Naive thymus-derived CD4-positive, alpha-beta T cell (primary cell): Measurements from ENCODE around the gene PPIB. TPM values are rescaled to one million over a fixed set of nuclear protein-coding genes. Genes with fewer than 3 reads are reported as not detected.

Experiments used
- ATAC-seq: fragments of 150-1000 bp; cut with Tn5 transposase; 2 replicates; pipeline ENCODE4 v1.10.0; 2021; ENCODE audit warnings: mild to moderate bottlenecking, moderate library complexity
- CTCF ChIA-PET: fragments of 350-600 bp; sonication (Branson Sonifier 250); formaldehyde crosslinking; loops from one replicate; lab custom pipeline; 2021; ENCODE audit warnings: antibody characterized with exemption; lab: Charles Lee
- POLR2A ChIA-PET: fragments of 350-600 bp; sonication (Branson Sonifier 250); formaldehyde crosslinking; loops from one replicate; lab custom pipeline; 2021; ENCODE audit warnings: antibody characterized with exemption, inconsistent platforms; lab: Charles Lee
- DNase-seq, 9 donors: peaks; one replicate each; pipeline versions ENCODE4 v3.0.0 to v3.0.0-alpha.2; 2020 to 2022; ENCODE audit warnings: mixed read lengths in 1 of 9
- H3K27ac ChIP-seq: one replicate; pipeline ENCODE4 v1.7.0; 2013; ENCODE audit warnings: mild to moderate bottlenecking, low read depth, low read length, moderate library complexity
- H3K27me3 ChIP-seq, 2 donors: one replicate each; pipeline ENCODE4 v1.7.0; 2013; ENCODE audit warnings: low read length in 2 of 2, mild to moderate bottlenecking in 2 of 2, moderate library complexity in 2 of 2; ENCODE audit not compliant: control insufficient read depth in 2 of 2, insufficient read depth in 2 of 2
- H3K36me3 ChIP-seq, 3 experiments: 1 replicate in 2 of 3; 2 replicates in 1 of 3; pipeline ENCODE4 v1.7.0; 2013; ENCODE audit warnings: low read length in 3 of 3, mild to moderate bottlenecking in 3 of 3, moderate library complexity in 1 of 3; ENCODE audit not compliant: insufficient read depth in 3 of 3, control insufficient read depth in 2 of 3
- H3K4me1 ChIP-seq, 2 donors: one replicate each; pipeline ENCODE4 v1.7.0; 2013; ENCODE audit warnings: low read length in 2 of 2, mild to moderate bottlenecking in 2 of 2, moderate library complexity in 1 of 2; ENCODE audit not compliant: control insufficient read depth in 2 of 2, insufficient read depth in 2 of 2
- H3K4me3 ChIP-seq: 2 replicates; pipeline ENCODE4 v1.7.0; 2013; ENCODE audit warnings: mild to moderate bottlenecking, low read length
- H3K9me3 ChIP-seq, 3 experiments: 1 replicate in 2 of 3; 2 replicates in 1 of 3; pipeline ENCODE4 v1.7.0; 2013; ENCODE audit warnings: low read length in 3 of 3; ENCODE audit not compliant: control insufficient read depth in 2 of 3
- H3K27ac Mint-ChIP-seq, 9 donors: one replicate each; pipeline ENCODE4 v1.8.0; 2020 to 2022; ENCODE audit warnings: mixed read lengths in 9 of 9, mild to moderate bottlenecking in 8 of 9, moderate library complexity in 5 of 9, inconsistent platforms in 2 of 9
- H3K27me3 Mint-ChIP-seq, 5 donors: one replicate each; pipeline ENCODE4 v1.8.0; 2021 to 2022; ENCODE audit warnings: mixed read lengths in 5 of 5, mild to moderate bottlenecking in 1 of 5
- H3K36me3 Mint-ChIP-seq, 5 donors: one replicate each; pipeline ENCODE4 v1.8.0; 2020 to 2022; ENCODE audit warnings: mixed read lengths in 5 of 5, mild to moderate bottlenecking in 3 of 5, inconsistent platforms in 1 of 5
- H3K4me1 Mint-ChIP-seq, 7 donors: one replicate each; pipeline ENCODE4 v1.8.0; 2020 to 2022; ENCODE audit warnings: mixed read lengths in 7 of 7, mild to moderate bottlenecking in 3 of 7, inconsistent platforms in 1 of 7
- H3K4me3 Mint-ChIP-seq, 10 donors: one replicate each; pipeline ENCODE4 v1.8.0; 2020 to 2022; ENCODE audit warnings: mild to moderate bottlenecking in 10 of 10, mixed read lengths in 10 of 10, moderate library complexity in 6 of 10, inconsistent platforms in 2 of 10
- H3K9me3 Mint-ChIP-seq, 11 donors: one replicate each; pipeline ENCODE4 v1.8.0; 2020 to 2022; ENCODE audit warnings: mixed read lengths in 11 of 11, mild to moderate bottlenecking in 4 of 11, inconsistent platforms in 1 of 11, moderate library complexity in 1 of 11
- intact Hi-C, 2 donors: fragments of 100-400 bp; cut with micrococcal nuclease; formaldehyde crosslinking; loops; one replicate each; pipeline ENCODE4 v1.15.1; 2023
- polyA plus RNA-seq, 2 donors: library from polyadenylated mRNA; unstranded; fragments of 300-500 nt; fragmentation: Illumina TruSeq; gene quantifications; one replicate each; pipeline ENCODE4 v1.2.3, GENCODE V29; 2021
- total RNA-seq, 6 experiments: library from RNA in 5 of 6; stranded (reverse) in 5 of 6; gene quantifications; 1 replicate in 5 of 6; 2 replicates in 1 of 6; pipeline ENCODE4 v1.2.3 and lab custom pipeline; 2021 to 2026

PPIB gene
- total and polyA plus RNA-seq, 7 experiments from 2014 or later, result 160 to 557 (median 190) TPM

- H3K9me3 Mint-ChIP-seq, result no peaks in the 10 kb centered on the region
- H3K4me3 Mint-ChIP-seq, result peak overlapping the region in 8 of 10 donors; percentile 9 to 62 (median 50)
- ATAC-seq, result no peak
- Histone ChIP-seq H3K4me3 (no peak overlapping the region), H3K9me3 (no peaks in the 10 kb centered on the region), H3K27me3 (peaks cover 0 to 4% of the 10 kb centered on the region in 2 donors), H3K27ac (no peak overlapping the region), H3K36me3 (peaks cover 0 to 9% (median 0%) of the 10 kb centered on the region in 3 experiments), H3K4me1 (peaks cover 8 to 21% of the 10 kb centered on the region in 2 donors)
- peaks cover 0 to 16% (median 8%) of the 10 kb centered on the region in 5 donors for H3K27me3 Mint-ChIP-seq
- intact Hi-C loops, result no loop called here
- peaks cover 17 to 37% (median 32%) of the 10 kb centered on the region in 7 donors for H3K4me1 Mint-ChIP-seq
- H3K27ac Mint-ChIP-seq, result peak overlapping the region in 5 of 9 donors; percentile 12 to 82 (median 66)
- H3K36me3 Mint-ChIP-seq, result peaks cover 0 to 9% (median 0%) of the 10 kb centered on the region in 5 donors
- POLR2A ChIA-PET, result interaction anchor here (6.0 kb wide), 1 partner anchor 13 kb away, joined by 55 read pairs; the partner anchor contains the start of gene PPIB
- CTCF ChIA-PET, result no interaction called here
- DNase-seq, result no peak
These were observed 13.4 kb downstream of the PPIB start for GRCh38 chr15:64149424-64149823.

- no peaks in the 10 kb centered on the region for H3K9me3 ChIP-seq
- Mint-ChIP-seq H3K9me3 (no peaks in the 10 kb centered on the region), H3K36me3 (peaks cover 0 to 8% (median 0%) of the 10 kb centered on the region in 5 donors), H3K4me3 (no peak overlapping the region), H3K27me3 (peaks cover 0 to 15% (median 8%) of the 10 kb centered on the region in 5 donors), H3K4me1 (peaks cover 13 to 34% (median 29%) of the 10 kb centered on the region in 7 donors), H3K27ac (no peak overlapping the region)
- H3K36me3 ChIP-seq, result peaks cover 0 to 7% (median 0%) of the 10 kb centered on the region in 3 experiments
- DNase-seq (no peak), ATAC-seq (no peak)
- ChIA-PET POLR2A (interaction anchor here (0.5 to 1.4 kb wide), 3 partner anchors 9 to 156 kb away, joined by 3 to 4 read pairs (median 3); no protein-coding TSS in a partner anchor), CTCF (no interaction called here)
- intact Hi-C loops, result no loop called here
- peaks cover 0 to 4% of the 10 kb centered on the region in 2 donors for H3K27me3 ChIP-seq
- no peak overlapping the region for H3K4me3 ChIP-seq
- H3K27ac ChIP-seq, result no peak overlapping the region
- H3K4me1 ChIP-seq, result peaks cover 8 to 21% of the 10 kb centered on the region in 2 donors
These were observed 14.2 kb downstream of the PPIB start for GRCh38 chr15:64148581-64148980.

DNA sequence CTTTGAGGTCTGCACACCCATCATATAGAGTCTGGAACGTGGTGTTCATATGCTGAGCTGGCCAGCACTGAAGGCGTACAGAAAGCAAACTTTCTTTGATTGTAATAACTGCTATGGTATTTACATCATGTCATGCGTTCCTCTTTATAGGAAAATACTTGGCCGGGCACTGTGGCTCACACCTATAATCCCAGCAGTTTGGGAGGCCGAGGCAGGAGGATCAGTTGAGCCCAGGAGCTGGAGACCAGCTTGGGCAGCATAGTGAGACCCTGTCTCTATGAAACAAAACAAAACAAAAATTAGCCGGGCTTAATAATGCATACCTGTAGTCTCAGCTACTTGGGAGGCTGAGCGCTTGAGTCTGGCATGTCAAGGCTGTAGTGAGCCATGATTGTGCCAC lies 14.7 kb downstream of the PPIB start:
- CTCF ChIA-PET, result interaction anchor here (0.6 kb wide), 1 partner anchor 22 kb away, joined by 3 read pairs; no protein-coding TSS in a partner anchor

GRCh38 chr15:64146885-64147681 lies 15.7 kb downstream of the PPIB start:
- H3K4me1 Mint-ChIP-seq, result peaks cover 9 to 21% (median 18%) of the 10 kb centered on the region in 7 donors
- H3K27me3 Mint-ChIP-seq, result peaks cover 0 to 10% (median 4%) of the 10 kb centered on the region in 5 donors
- H3K27ac Mint-ChIP-seq, result no peak overlapping the region
- H3K4me3 ChIP-seq, result no peak overlapping the region
- intact Hi-C loops, result no loop called here
- H3K36me3 ChIP-seq, result peaks cover 0 to 22% (median 0%) of the 10 kb centered on the region in 3 experiments
- H3K36me3 Mint-ChIP-seq, result peaks cover 0 to 14% (median 4%) of the 10 kb centered on the region in 5 donors
- ATAC-seq (no peak), DNase-seq (no peak)
- H3K9me3 Mint-ChIP-seq, result no peaks in the 10 kb centered on the region
- peaks cover 0 to 8% of the 10 kb centered on the region in 2 donors for H3K4me1 ChIP-seq
- H3K27me3 ChIP-seq, result no peaks in the 10 kb centered on the region
- CTCF ChIA-PET, result interaction anchor here (1.3 kb wide), 1 partner anchor 29 kb away, joined by 4 read pairs; no protein-coding TSS in a partner anchor
- H3K27ac ChIP-seq, result no peak overlapping the region
- POLR2A ChIA-PET, result interaction anchor here (1.4 kb wide), 1 partner anchor 10 kb away, joined by 3 read pairs; no protein-coding TSS in a partner anchor
- no peak overlapping the region for H3K4me3 Mint-ChIP-seq
- no peaks in the 10 kb centered on the region for H3K9me3 ChIP-seq

More for the DNA sequence above, 14.7 kb downstream of the PPIB start:
- DNase-seq (no peak), ATAC-seq (no peak)
- no peaks in the 10 kb centered on the region for H3K9me3 ChIP-seq
- H3K4me1 ChIP-seq, result peaks cover 6 to 19% of the 10 kb centered on the region in 2 donors
- Mint-ChIP-seq H3K27me3 (peaks cover 0 to 10% (median 4%) of the 10 kb centered on the region in 5 donors), H3K9me3 (no peaks in the 10 kb centered on the region), H3K4me1 (peaks cover 9 to 30% (median 25%) of the 10 kb centered on the region in 7 donors), H3K4me3 (no peak overlapping the region), H3K27ac (no peak overlapping the region), H3K36me3 (peaks cover 0 to 8% (median 0%) of the 10 kb centered on the region in 5 donors)
- POLR2A ChIA-PET, result interaction anchor here (0.5 to 1.4 kb wide), 4 partner anchors 9 to 156 kb away, joined by 3 to 4 read pairs (median 3); no protein-coding TSS in a partner anchor
- H3K27ac ChIP-seq, result no peak overlapping the region
- no peak overlapping the region for H3K4me3 ChIP-seq
- H3K27me3 ChIP-seq, result peaks cover 0 to 4% of the 10 kb centered on the region in 2 donors
- peaks cover 0 to 12% (median 0%) of the 10 kb centered on the region in 3 experiments for H3K36me3 ChIP-seq
- intact Hi-C loops, result no loop called here

- Histone ChIP-seq H3K36me3 (peaks cover 0 to 28% (median 0%) of the 10 kb centered on the region in 3 experiments), H3K9me3 (no peaks in the 10 kb centered on the region), H3K27me3 (no peaks in the 10 kb centered on the region), H3K27ac (no peak overlapping the region), H3K4me1 (peaks cover 0 to 8% of the 10 kb centered on the region in 2 donors), H3K4me3 (no peak overlapping the region)
- CTCF ChIA-PET, result interaction anchor here (1.3 kb wide), 1 partner anchor 28 kb away, joined by 4 read pairs; no protein-coding TSS in a partner anchor
- H3K27me3 Mint-ChIP-seq, result peaks cover 0 to 10% (median 4%) of the 10 kb centered on the region in 5 donors
- POLR2A ChIA-PET, result no interaction called here
- H3K9me3 Mint-ChIP-seq, result no peaks in the 10 kb centered on the region
- H3K36me3 Mint-ChIP-seq, result peaks cover 0 to 16% (median 4%) of the 10 kb centered on the region in 5 donors
- intact Hi-C loops, result no loop called here
- H3K4me3 Mint-ChIP-seq, result no peak overlapping the region
- H3K27ac Mint-ChIP-seq, result no peak overlapping the region
- H3K4me1 Mint-ChIP-seq, result peaks cover 9 to 21% (median 18%) of the 10 kb centered on the region in 7 donors
- ATAC-seq (no peak), DNase-seq (no peak)
These were observed 16.3 kb downstream of the PPIB start for GRCh38 chr15:64146520-64146884.

DNA sequence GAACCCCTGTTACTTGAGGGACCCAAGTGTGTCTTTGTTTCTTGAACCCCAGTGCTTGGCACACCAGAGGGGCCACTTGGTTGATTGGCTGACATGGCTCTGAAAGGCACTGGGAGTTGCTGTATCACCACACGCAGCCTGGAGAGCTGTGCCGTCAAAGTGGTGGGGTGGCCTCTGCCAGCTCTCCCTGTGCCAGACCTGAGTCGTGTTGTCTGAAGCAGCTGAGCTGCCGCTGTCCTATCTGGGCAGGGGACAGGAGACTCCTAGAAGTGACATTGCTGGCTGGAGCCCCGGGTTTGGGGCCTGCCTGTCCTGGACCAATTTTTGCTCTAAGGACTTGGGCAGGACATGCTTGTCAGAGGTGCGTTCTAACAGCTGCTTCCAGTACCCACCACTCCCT lies 16.8 kb downstream of the PPIB start:
- no peak for DNase-seq
- Mint-ChIP-seq H3K4me3 (no peak overlapping the region), H3K36me3 (peaks cover 0 to 21% (median 7%) of the 10 kb centered on the region in 5 donors), H3K9me3 (no peaks in the 10 kb centered on the region), H3K4me1 (peaks cover 9 to 20% (median 17%) of the 10 kb centered on the region in 7 donors), H3K27me3 (peaks cover 0 to 10% (median 3%) of the 10 kb centered on the region in 5 donors), H3K27ac (no peak overlapping the region)
- Histone ChIP-seq H3K36me3 (peaks cover 0 to 33% (median 0%) of the 10 kb centered on the region in 3 experiments), H3K4me3 (no peak overlapping the region), H3K27me3 (no peaks in the 10 kb centered on the region), H3K27ac (no peak overlapping the region), H3K9me3 (no peaks in the 10 kb centered on the region), H3K4me1 (peaks cover 0 to 8% of the 10 kb centered on the region in 2 donors)
- intact Hi-C loops, result no loop called here
- ChIA-PET CTCF (interaction anchor here (1.3 kb wide), 1 partner anchor 28 kb away, joined by 4 read pairs; no protein-coding TSS in a partner anchor), POLR2A (no interaction called here)
- ATAC-seq, result no peak
